ENCODE measurements around the gene NELFA. TPM values are rescaled to one million over a fixed set of nuclear protein-coding genes. Genes with fewer than 3 reads are reported as not detected.
"Not testable (repeated sequence)": the region's sequence is repeated elsewhere in the genome, so short reads cannot be mapped to it uniquely, and the experiment has no call there.

Gene NELFA
- total RNA-seq, 4 donors from 2014 or later, result 8.2 to 17.7 (median 13.9) TPM

GRCh38 chr4:2036327-2036726 is 27.6 kb upstream of the NELFA start:
- DNase-seq (ENCODE audit: low spot score), result no peak
- no peak for ATAC-seq (ENCODE audit: low FRiP score)
- no peak for TF ChIP-seq CTCF (IDR thresholded peaks at IDR 0.05)

GRCh38 chr4:2031161-2031560 is 22.4 kb upstream of the NELFA start:
- not testable (repeated sequence) for ATAC-seq (ENCODE audit: low FRiP score); DNase-seq (ENCODE audit: low spot score)

GRCh38 chr4:2027120-2027519 is 18.3 kb upstream of the NELFA start:
- not testable (repeated sequence) for DNase-seq (ENCODE audit: low spot score); ATAC-seq (ENCODE audit: low FRiP score)

GRCh38 chr4:2025817-2026216 is 17.0 kb upstream of the NELFA start:
- TF ChIP-seq CTCF (IDR thresholded peaks at IDR 0.05), result no peak
- no peak for DNase-seq (ENCODE audit: low spot score)

GRCh38 chr4:2024683-2025082 is 15.9 kb upstream of the NELFA start:
- ATAC-seq (ENCODE audit: low FRiP score) (no peak), DNase-seq (ENCODE audit: low spot score) (no peak)

More at GRCh38 chr4:2025817-2026216, 17.0 kb upstream of the NELFA start:
- no peak for ATAC-seq (ENCODE audit: low FRiP score)

GRCh38 chr4:2021358-2022018 is 12.7 kb upstream of the NELFA start:
- not testable (repeated sequence) for ATAC-seq (ENCODE audit: low FRiP score); DNase-seq (ENCODE audit: low spot score)

More at GRCh38 chr4:2024683-2025082, 15.9 kb upstream of the NELFA start:
- no peak for TF ChIP-seq CTCF (IDR thresholded peaks at IDR 0.05)

- ATAC-seq (ENCODE audit: low FRiP score) (no peak), DNase-seq (ENCODE audit: low spot score) (no peak)
- no peak for TF ChIP-seq CTCF (IDR thresholded peaks at IDR 0.05)
These were observed 6.2 kb upstream of the NELFA start for GRCh38 chr4:2015008-2015407.

- ATAC-seq (ENCODE audit: low FRiP score) (no peak), DNase-seq (ENCODE audit: low spot score) (no peak)
- TF ChIP-seq CTCF (IDR thresholded peaks at IDR 0.05), result no peak
These were observed 2.8 kb upstream of the NELFA start for GRCh38 chr4:2011583-2011982.
